GM19468 (cell line): Measurements from ENCODE around the gene IGSF23.
"Not testable (repeated sequence)": the region's sequence is repeated elsewhere in the genome, so short reads cannot be mapped to it uniquely, and the experiment has no call there.

Experiments used
- ATAC-seq: cut with Tn5 transposase; IDR thresholded peaks from one replicate; pipeline ENCODE4 v1.9.1; 2021; ENCODE audit warnings: mild to moderate bottlenecking, moderate library complexity, moderate number of reproducible peaks; ENCODE audit not compliant: unreplicated experiment; ENCODE audit errors: extremely low read depth

Gene IGSF23

GRCh38 chr19:44658069-44658733 lies 44.8 kb downstream of the IGSF23 start:
- ATAC-seq, result no peak

GRCh38 chr19:44660081-44660480 lies 46.7 kb downstream of the IGSF23 start:
- ATAC-seq, result no peak

GRCh38 chr19:44661205-44661604 lies 47.8 kb downstream of the IGSF23 start:
- no peak for ATAC-seq

- no peak for ATAC-seq
Observed at GRCh38 chr19:44661904-44662303, 48.5 kb downstream of the IGSF23 start.

- ATAC-seq, result no peak
Observed at GRCh38 chr19:44662691-44663385, 49.5 kb downstream of the IGSF23 start.

GRCh38 chr19:44663996-44664395 lies 50.6 kb downstream of the IGSF23 start:
- ATAC-seq, result no peak

GRCh38 chr19:44664976-44665375 lies 51.6 kb downstream of the IGSF23 start:
- ATAC-seq, result no peak

GRCh38 chr19:44666852-44667556 lies 53.6 kb downstream of the IGSF23 start:
- no peak for ATAC-seq

GRCh38 chr19:44668985-44669764 lies 55.8 kb downstream of the IGSF23 start:
- ATAC-seq, result no peak

- not testable (repeated sequence) for ATAC-seq
Observed at GRCh38 chr19:44670027-44670426, 56.7 kb downstream of the IGSF23 start.

- no peak for ATAC-seq
Observed at GRCh38 chr19:44671400-44671799, 58.0 kb downstream of the IGSF23 start, which contains the start of gene CEACAM19. Gene CEACAM19 (plus strand): TSS chr19:44671482. CDS start chr19:44671932, 450 bp downstream.

GRCh38 chr19:44672226-44672625 lies 58.9 kb downstream of the IGSF23 start:
- ATAC-seq, result no peak

- ATAC-seq, result no peak
Observed at GRCh38 chr19:44673510-44673909, 60.1 kb downstream of the IGSF23 start.

GRCh38 chr19:44675521-44675920 lies 62.2 kb downstream of the IGSF23 start:
- ATAC-seq, result no peak

GRCh38 chr19:44677019-44677811 lies 63.9 kb downstream of the IGSF23 start:
- ATAC-seq, result no peak

GRCh38 chr19:44680536-44680935 lies 67.2 kb downstream of the IGSF23 start:
- no peak for ATAC-seq

GRCh38 chr19:44681992-44682790 lies 68.8 kb downstream of the IGSF23 start:
- ATAC-seq, result no peak

GRCh38 chr19:44682807-44683206 lies 69.4 kb downstream of the IGSF23 start:
- no peak for ATAC-seq
